Uterus (tissue), 2 donors: ENCODE data around the gene THOC6.
"Not testable (repeated sequence)": the region's sequence is repeated elsewhere in the genome, so short reads cannot be mapped to it uniquely, and the experiment has no call there.

Experiments
- CTCF ChIP-seq, 4 experiments: fragments of 200-600 bp in 2 of 4; fragments of 450-650 bp in 2 of 4; sonication (generic) in 2 of 4; IDR thresholded peaks; one replicate each; pipeline ENCODE4 v1.5.1; 2016 to 2019; ENCODE audit warnings: antibody characterized with exemption in 4 of 4, mild to moderate bottlenecking in 2 of 4, moderate library complexity in 1 of 4
- POLR2A ChIP-seq, 2 donors: fragments of 450-650 bp; IDR thresholded peaks; one replicate each; pipeline ENCODE4 v1.6.1; 2016; ENCODE audit warnings: antibody characterized with exemption in 2 of 2, mild to moderate bottlenecking in 1 of 2, moderate library complexity in 1 of 2

- not testable (repeated sequence) for TF ChIP-seq CTCF, POLR2A (IDR thresholded peaks at IDR 0.05)
Measured at GRCh38 chr16:3075946-3076345, 52.1 kb downstream of the THOC6 start.
